Calu3 (cell line): Measurements from ENCODE around the gene CCSER1. TPM values are rescaled to one million over a fixed set of nuclear protein-coding genes. Genes with fewer than 3 reads are reported as not detected.
A peak's percentile ranks its signal among the peaks of the same experiment; 100 is the strongest.

Experiments used
- BruUV-seq: library from RNA; stranded (reverse); fragments of 400-500 nt; replicated peaks from 2 replicates; lab custom pipeline; 2021; lab: Mats Ljungman, UMichigan
- CTCF ChIA-PET: fragments of 300-600 bp; sonication (Branson Sonifier 250); formaldehyde crosslinking; loops from one replicate; lab custom pipeline; 2022; ENCODE audit warnings: antibody characterized with exemption; lab: Charles Lee
- DNase-seq: peaks from one replicate; pipeline ENCODE4 v3.0.0; 2022
- H3K27ac Mint-ChIP-seq: one replicate; pipeline ENCODE4 v1.8.0; 2022; ENCODE audit warnings: mixed read lengths; ENCODE audit not compliant: unreplicated experiment
- H3K27me3 Mint-ChIP-seq: one replicate; pipeline ENCODE4 v1.8.0; 2022; ENCODE audit warnings: mixed read lengths; ENCODE audit not compliant: unreplicated experiment
- H3K36me3 Mint-ChIP-seq: one replicate; pipeline ENCODE4 v1.8.0; 2022; ENCODE audit warnings: mild to moderate bottlenecking, moderate library complexity, mixed read lengths; ENCODE audit not compliant: insufficient read depth, unreplicated experiment
- H3K4me1 Mint-ChIP-seq: one replicate; pipeline ENCODE4 v1.8.0; 2022; ENCODE audit warnings: mild to moderate bottlenecking, low read depth, mixed read lengths; ENCODE audit not compliant: unreplicated experiment
- H3K4me3 Mint-ChIP-seq: one replicate; pipeline ENCODE4 v1.8.0; 2022; ENCODE audit warnings: mild to moderate bottlenecking, low read depth, moderate library complexity, mixed read lengths; ENCODE audit not compliant: unreplicated experiment
- H3K9me3 Mint-ChIP-seq: one replicate; pipeline ENCODE4 v1.8.0; 2022; ENCODE audit warnings: low read depth, mixed read lengths; ENCODE audit not compliant: unreplicated experiment
- CTCF ChIP-seq: fragments of 200-600 bp; IDR thresholded peaks from one replicate; pipeline ENCODE4 v1.8.0; 2022; ENCODE audit warnings: antibody characterized with exemption; ENCODE audit not compliant: unreplicated experiment
- intact Hi-C: fragments of 100-400 bp; cut with micrococcal nuclease; formaldehyde crosslinking; loops from one replicate; pipeline ENCODE4 v1.10.0; 2022; ENCODE audit not compliant: unreplicated experiment
- total RNA-seq: library from RNA; stranded (reverse); gene quantifications from 2 replicates; pipeline ENCODE4 v1.2.3, GENCODE V29; 2022

Gene CCSER1
- total RNA-seq, 1 experiment from 2014 or later, result 6.2 TPM

- intact Hi-C loops, result loop anchor here (2.0 to 5.0 kb wide), 2 partner anchors 390 to 1184 kb away; no protein-coding TSS in a partner anchor
- no peak overlapping the region for H3K4me3 Mint-ChIP-seq
- peak; percentile 39 for TF ChIP-seq CTCF
- no TSS peak for BruUV-seq
- CTCF ChIA-PET, result no interaction called here
- DNase-seq, result no peak
- no peaks in the 10 kb centered on the region for H3K4me1 Mint-ChIP-seq
- no peak overlapping the region for H3K27ac Mint-ChIP-seq
- H3K36me3 Mint-ChIP-seq, result no peaks in the 10 kb centered on the region
- H3K27me3 Mint-ChIP-seq, result no peaks in the 10 kb centered on the region
- H3K9me3 Mint-ChIP-seq, result no peaks in the 10 kb centered on the region
Observed at GRCh38 chr4:91113130-91113706, 986.0 kb downstream of the CCSER1 start.

GRCh38 chr4:91114386-91114785, 987.2 kb downstream of the CCSER1 start:
- no peaks in the 10 kb centered on the region for H3K36me3 Mint-ChIP-seq
- no peaks in the 10 kb centered on the region for H3K4me1 Mint-ChIP-seq
- H3K27me3 Mint-ChIP-seq, result no peaks in the 10 kb centered on the region
- no peaks in the 10 kb centered on the region for H3K9me3 Mint-ChIP-seq
- no peak for TF ChIP-seq CTCF
- CTCF ChIA-PET, result no interaction called here
- no peak overlapping the region for H3K4me3 Mint-ChIP-seq
- no peak overlapping the region for H3K27ac Mint-ChIP-seq
- BruUV-seq, result no TSS peak
- DNase-seq, result no peak
- intact Hi-C loops, result loop anchor here (5.0 kb wide), 1 partner anchor 1183 kb away; no protein-coding TSS in a partner anchor

GRCh38 chr4:91116861-91117260, 989.7 kb downstream of the CCSER1 start:
- intact Hi-C loops, result loop anchor here (2.0 kb wide), 2 partner anchors 698 to 760 kb away; no protein-coding TSS in a partner anchor
- TF ChIP-seq CTCF, result no peak
- Mint-ChIP-seq H3K27ac (no peak overlapping the region), H3K27me3 (no peaks in the 10 kb centered on the region), H3K4me3 (no peak overlapping the region), H3K9me3 (no peaks in the 10 kb centered on the region), H3K36me3 (no peaks in the 10 kb centered on the region), H3K4me1 (no peaks in the 10 kb centered on the region)
- DNase-seq, result no peak
- no TSS peak for BruUV-seq
- CTCF ChIA-PET, result interaction anchor here (1.0 kb wide), 1 partner anchor 698 kb away, joined by 6 read pairs; no protein-coding TSS in a partner anchor

GRCh38 chr4:91118597-91118996, 991.4 kb downstream of the CCSER1 start:
- BruUV-seq, result no TSS peak
- no peak for DNase-seq
- Mint-ChIP-seq H3K9me3 (no peaks in the 10 kb centered on the region), H3K27ac (no peak overlapping the region), H3K27me3 (no peaks in the 10 kb centered on the region), H3K4me3 (no peak overlapping the region), H3K4me1 (no peaks in the 10 kb centered on the region), H3K36me3 (no peaks in the 10 kb centered on the region)
- CTCF ChIA-PET, result no interaction called here
- intact Hi-C loops, result no loop called here
- no peak for TF ChIP-seq CTCF
